Activated T-cell treated with anti-CD3 and anti-CD28 coated beads, Interleukin-2, amount 50 U/mL, for 48 hours (primary cell): ENCODE measurements around the gene CLASP1.
"Not testable (repeated sequence)": the region's sequence is repeated elsewhere in the genome, so short reads cannot be mapped to it uniquely, and the experiment has no call there.

Experiments
- DNase-seq, 2 experiments: peaks; one replicate each; pipeline ENCODE4 v3.0.0-alpha.2; 2020

The CLASP1 gene

GRCh38 chr2:121468936-121469335 is 180.3 kb downstream of the CLASP1 start:
- DNase-seq, result no peak

DNA sequence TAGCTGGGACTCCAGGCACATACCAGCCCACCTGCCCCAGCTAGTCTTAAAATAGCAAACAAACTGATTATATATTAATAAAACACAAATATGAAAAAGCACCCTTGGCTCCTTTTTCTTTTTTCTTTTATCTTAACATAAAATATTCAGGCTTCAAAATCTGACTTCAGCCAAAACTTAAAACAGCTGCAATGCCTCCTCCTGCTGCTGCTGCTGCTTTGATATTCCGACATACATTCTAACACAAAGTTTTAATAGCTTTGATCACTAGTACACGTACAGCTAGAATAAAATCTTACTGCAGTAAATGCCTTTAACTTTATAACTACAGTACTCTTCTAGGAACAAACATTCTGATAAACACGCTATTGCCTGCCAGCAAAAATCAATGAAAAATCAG is 190.0 kb downstream of the CLASP1 start:
- DNase-seq, result no peak

DNA sequence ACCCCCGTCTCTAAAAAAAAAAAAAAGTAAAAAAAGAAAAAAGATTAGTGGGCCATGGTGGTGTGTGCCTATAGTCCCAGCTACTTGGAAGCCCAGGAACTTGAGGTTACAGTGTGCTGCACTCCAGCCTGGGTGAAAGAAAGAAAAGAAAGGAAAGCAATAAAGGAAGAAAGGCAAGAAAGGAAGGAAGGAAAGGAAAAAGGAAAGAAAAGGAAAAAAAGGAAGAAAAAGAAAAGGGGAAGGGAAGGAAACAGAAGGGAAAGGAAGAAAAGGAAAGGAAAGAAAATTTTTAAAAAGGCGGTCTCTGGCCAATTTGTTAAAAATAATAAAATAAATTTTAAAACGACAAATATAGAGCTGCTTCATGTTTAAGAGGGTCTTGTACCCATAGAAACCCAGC is 192.9 kb downstream of the CLASP1 start:
- no peak for DNase-seq

GRCh38 chr2:121455446-121455845 is 193.8 kb downstream of the CLASP1 start:
- DNase-seq, result no peak

- DNase-seq, result no peak
These were observed 194.6 kb downstream of the CLASP1 start for GRCh38 chr2:121454549-121455090.

DNA sequence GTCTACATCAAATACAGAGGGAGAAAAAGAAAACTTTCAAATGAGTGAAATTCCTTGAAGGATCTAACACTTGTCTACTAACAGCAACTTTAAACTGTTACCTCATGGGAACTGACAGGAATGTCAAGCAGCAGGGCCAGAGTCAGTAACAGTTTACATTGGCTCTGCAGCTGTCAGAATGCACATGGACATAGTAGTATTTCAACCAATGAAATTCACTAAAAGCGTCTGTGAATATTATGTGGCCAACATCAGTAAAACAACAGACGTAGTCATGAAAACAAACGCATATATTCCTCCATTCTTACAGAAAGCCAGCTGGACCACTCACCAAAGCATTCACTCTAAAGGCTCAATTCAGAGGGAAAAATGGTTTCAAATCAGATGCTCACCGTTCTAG is 197.9 kb downstream of the CLASP1 start:
- DNase-seq, result no peak

GRCh38 chr2:121450301-121450700 is 199.0 kb downstream of the CLASP1 start:
- DNase-seq, result no peak

DNA sequence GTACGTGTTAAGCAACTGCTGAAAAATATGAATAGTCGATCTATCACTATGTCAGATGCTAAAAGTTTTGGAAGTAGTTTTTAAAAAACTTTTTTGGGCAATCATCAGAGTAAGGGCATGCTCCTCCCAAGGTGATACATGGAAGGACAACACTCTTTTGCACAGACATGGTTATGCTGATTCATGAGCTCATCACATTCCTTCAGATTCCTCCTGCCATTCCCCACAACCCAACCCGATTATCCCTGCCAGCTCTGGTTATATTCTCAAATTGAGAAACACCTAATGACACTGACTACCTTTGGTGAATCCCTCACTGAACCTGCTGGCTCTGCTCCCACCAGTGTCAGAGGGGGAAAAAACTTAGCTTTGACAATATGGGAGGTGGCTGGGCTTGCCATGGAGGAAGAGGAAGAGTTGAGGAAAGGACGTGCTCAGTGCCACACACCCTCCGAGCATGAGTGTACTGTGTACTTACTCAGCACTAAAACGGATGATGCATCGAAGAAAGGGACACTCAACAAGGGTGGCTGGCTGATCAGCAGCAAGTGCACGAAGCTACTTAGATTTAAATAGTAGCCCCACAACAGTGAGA is 202.5 kb downstream of the CLASP1 start:
- DNase-seq, result no peak

DNA sequence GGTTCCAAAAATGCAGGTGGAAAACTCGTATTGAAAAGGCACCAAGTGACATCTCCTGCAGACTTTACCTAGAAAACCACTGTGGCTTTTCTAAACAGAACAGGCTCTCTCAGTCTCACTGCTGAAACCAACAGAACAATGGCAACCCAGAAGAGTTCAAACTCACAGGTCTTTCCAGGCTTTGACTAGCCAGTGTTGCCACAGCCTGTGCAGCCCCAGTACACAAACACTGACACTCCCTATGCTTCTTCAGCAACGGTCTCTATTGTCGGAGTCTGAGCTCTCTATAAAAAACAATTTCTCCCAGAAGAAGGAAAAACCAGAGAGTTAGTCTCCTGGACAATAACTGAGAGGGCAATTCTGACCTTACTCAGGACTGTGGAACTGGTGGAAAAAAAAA is 206.4 kb downstream of the CLASP1 start:
- no peak for DNase-seq

DNA sequence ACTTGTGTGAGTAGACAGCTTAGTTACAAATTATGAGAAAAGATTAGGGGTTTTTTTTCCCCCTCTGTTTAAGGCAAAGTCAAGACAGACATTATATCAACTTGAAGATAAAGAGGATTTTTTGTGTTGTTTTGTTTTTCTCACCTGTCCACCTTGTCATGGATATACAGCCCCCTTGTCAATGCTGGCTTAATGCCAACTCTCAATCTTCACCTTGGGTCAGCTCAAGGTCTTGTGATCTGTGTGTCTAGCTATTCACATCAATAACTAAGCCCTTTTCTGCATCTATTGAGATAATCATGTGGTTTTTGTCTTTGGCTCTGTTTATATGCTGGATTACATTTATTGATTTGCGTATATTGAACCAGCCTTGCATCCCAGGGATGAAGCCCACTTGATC is 211.0 kb downstream of the CLASP1 start:
- DNase-seq, result not testable (repeated sequence)

DNA sequence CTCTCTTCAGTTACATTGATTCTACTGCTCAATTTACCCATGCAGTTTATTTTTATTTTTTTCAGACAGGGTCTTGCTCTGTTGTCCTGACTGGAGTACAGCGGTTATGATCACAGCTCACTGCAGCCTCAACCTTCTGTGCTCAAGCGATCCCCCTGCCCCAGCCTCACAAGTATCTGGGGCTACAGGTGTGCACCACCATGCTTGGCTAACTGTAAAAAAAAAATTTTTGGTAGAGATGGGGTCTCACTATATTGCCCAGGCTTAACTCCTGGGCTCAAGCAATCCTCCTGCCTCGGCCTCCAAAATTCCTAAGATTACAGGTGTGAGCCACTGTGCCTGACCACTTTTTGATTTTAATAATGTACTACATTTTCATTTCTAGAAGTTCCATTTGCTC is 212.3 kb downstream of the CLASP1 start:
- DNase-seq, result no peak

DNA sequence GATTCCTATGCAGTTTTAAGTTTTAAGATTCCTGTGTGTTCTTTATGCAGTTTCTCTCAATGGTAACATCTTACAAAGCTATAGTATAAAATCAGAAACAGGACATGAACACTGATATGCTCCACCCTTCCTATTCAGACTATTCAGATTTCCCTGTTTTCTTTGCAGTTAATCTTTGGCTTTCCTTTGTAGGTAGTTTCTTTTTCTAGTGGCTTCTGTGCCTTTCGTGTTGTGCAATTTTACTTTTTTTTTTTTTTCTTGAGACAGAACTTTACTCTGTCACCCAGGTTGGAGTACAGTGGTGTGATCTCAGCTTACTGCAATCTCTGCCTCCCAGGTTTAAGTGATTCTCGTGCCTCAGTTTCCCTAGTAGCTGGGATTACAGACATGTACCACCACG is 213.5 kb downstream of the CLASP1 start:
- DNase-seq, result no peak

DNA sequence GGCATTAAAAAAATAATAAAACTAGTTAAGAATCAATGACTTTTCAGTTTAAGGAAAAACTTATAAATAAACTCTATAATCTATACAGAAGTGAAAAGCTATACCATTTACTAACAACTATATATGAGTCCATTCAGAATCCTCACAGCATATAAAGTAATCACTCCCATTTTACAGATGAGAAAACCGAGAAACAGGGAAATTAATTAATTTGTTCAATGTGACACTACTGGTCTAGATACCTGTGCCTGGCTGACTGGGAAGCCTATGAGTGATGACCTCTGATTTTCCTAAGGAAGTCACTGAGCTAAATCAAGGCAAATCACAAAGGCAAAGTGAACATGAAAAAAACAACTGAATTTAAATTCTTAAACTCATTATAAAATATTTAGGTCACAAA is 218.0 kb downstream of the CLASP1 start:
- DNase-seq, result no peak

- DNase-seq, result no peak
These were observed 219.2 kb downstream of the CLASP1 start for GRCh38 chr2:121429927-121430520.

- DNase-seq, result no peak
These were observed 220.0 kb downstream of the CLASP1 start for GRCh38 chr2:121429119-121429903.

DNA sequence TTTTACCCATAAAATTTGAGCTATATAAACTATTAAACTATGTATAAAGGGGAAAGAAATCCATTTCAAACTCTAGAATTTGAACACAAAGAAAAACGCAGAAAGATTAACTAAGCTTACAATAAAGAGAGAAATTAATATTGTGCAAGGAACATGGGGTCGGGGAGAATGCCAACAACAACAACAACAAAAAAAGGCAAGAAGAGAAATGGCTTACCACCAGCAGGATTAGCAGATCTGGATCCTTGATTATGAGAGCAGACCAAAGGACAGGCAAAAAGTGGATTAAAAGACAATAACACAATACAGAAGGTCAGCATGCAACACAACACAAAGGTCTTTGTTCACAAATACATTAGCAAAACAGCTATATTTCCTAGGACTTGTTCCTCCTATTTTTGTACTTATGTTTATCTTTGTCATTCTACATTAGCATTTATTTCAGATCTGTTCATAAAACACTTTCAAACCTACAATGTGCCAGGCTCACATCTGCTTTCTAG is 222.0 kb downstream of the CLASP1 start:
- no peak for DNase-seq

- no peak for DNase-seq
These were observed 228.8 kb downstream of the CLASP1 start for GRCh38 chr2:121420486-121420885.

DNA sequence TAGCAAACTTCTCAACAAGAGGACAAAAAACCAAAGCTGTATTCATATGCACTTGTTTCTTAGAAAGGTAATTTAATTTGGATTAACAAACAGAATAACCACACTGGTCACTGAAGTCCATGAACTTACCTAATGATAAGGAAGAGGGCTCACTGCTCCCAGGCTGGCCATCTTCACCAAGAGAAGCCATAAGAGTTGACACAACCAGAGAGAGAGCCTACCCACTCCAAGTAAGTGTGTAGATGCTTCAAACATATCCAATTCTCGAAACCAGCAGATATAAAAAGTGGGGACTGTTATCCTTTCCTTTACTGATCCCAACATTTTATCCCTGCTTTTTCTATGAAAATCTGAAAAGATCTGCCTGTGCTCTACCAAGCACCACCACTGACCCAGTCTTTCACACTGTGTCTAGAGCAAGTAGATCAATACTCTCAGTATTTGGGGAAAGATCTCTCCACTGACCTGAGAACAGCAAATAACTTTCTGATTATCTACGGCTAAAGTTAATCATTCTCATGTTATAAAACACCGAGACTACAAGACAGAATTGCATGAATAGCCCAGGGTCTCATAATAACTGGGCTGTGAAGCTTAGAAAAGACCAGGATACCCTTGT is 230.1 kb downstream of the CLASP1 start:
- no peak for DNase-seq

DNA sequence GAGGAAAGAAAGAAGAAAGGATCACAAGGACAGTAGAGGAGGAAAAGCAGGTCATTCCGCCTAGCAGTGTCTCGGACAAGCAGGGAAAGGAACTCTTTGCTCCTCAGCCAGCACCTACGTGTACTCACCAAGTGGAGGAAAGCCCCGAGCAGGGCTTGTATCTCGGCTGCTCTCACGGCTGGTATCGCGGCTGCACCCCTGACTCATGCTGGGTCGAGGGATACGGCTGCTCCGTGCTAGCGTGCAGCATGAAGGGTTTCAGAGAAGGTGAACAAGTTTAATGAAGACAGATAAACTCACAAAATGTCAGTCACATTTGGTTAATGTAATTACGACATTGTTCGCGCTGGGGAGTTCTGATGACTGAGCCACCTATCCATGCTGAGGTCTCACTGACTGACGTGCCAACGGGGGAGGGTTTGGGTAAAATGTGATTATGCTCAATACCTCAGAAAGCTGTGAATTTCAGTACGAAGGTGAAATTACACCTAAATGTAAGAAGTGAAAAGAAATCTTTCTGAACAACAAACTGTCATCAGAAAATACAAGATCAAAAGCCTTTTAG is 230.7 kb downstream of the CLASP1 start:
- no peak for DNase-seq

GRCh38 chr2:121417826-121418225 is 231.4 kb downstream of the CLASP1 start:
- DNase-seq, result no peak

- DNase-seq, result no peak
These were observed 233.5 kb downstream of the CLASP1 start for GRCh38 chr2:121415727-121416126.

DNA sequence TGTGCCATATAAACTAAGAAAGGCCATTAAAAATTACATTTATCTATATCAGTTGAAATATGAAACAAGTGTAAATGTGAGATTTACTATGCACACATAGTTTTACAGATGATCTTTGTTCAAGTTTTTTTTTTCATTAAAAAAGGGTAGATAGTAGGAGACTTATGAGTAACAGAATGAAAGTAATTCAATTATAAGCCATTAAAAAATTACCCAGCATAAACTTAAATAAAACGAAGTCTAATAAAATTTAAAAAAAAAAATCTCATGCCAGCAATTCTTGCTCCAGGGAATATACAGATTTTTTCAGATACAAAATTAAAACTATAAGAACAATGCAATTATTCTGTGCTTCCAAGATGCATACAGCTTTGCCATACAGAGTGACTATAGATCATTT is 236.9 kb downstream of the CLASP1 start:
- DNase-seq, result no peak

DNA sequence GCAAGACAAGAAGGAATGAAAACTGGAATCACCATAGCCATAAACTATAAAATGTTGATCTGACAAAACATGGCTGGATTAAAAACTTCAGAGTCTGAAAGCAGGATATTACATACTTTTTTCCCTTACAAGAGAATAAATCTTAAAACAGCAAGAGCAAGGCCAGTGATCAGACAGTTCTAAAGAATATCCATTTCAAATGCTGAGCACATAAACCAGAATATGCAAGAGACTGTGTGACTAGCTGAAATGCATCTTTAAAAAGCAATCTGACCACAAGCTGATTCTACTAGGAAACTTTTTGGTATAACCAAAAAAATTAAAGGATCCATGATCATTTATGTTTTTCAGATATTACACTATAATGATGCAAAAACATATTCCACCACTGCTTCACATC is 239.3 kb downstream of the CLASP1 start:
- no peak for DNase-seq
